Measurements from ENCODE around the gene MYO5B.

DNA sequence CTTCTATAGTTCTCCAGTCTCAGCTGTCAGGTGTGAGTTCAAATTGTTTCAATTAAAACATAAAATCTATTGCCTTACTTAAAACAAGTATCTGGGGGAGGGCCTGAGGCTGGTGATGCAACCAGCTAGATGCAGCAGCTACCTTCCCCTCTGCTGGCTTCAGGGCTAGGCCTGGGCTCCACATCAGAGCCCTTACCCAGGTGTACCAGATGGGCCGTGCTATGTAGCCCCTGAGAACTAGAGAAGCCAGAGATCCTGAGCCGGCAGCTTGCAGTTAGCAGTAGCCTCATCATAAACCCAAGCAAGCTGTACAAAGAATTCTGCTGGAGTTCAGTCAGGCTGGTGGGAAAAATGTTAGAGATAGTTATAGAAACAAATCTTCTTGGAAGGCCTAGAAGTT lies 284.0 kb downstream of the MYO5B start:
- TF ChIP-seq GATA2 (IDR thresholded peaks at IDR 0.05; ENCODE audit: low read depth, low read length) (no peak), GATA3 (IDR thresholded peaks at IDR 0.05; ENCODE audit: low read depth, low read length) (no peak)

Measured in SH-SY5Y (cell line).